Measurements from ENCODE around the gene C5orf15.

C5orf15 gene

GRCh38 chr5:133914434-133914833 lies 54.0 kb downstream of the C5orf15 start:
- DNase-seq (ENCODE audit: low read depth) = no peak
- no peak overlapping the region for H3K4me3 ChIP-seq (ENCODE audit: low read depth, low read length)
- in situ Hi-C loops (cut with HindIII; ENCODE audit: low sequenced_read_pairs) = loop anchor here (5.0 kb wide), 1 partner anchor 77 kb away; no protein-coding TSS in a partner anchor
- no peak for TF ChIP-seq CTCF (IDR thresholded peaks at IDR 0.05; ENCODE audit: low read depth, low read length, missing control alignments)

- in situ Hi-C loops (cut with HindIII; ENCODE audit: low sequenced_read_pairs) = loop anchor here (5.0 kb wide), 1 partner anchor 76 kb away; no protein-coding TSS in a partner anchor
- no peak for DNase-seq (ENCODE audit: low read depth)
- H3K4me3 ChIP-seq (ENCODE audit: low read depth, low read length) = no peak overlapping the region
- TF ChIP-seq CTCF (IDR thresholded peaks at IDR 0.05; ENCODE audit: low read depth, low read length, missing control alignments) = no peak
These were observed 54.8 kb downstream of the C5orf15 start for GRCh38 chr5:133913413-133914155.

- in situ Hi-C loops (cut with HindIII; ENCODE audit: low sequenced_read_pairs) = loop anchor here (5.0 kb wide), 1 partner anchor 76 kb away; no protein-coding TSS in a partner anchor
- no peak overlapping the region for H3K4me3 ChIP-seq (ENCODE audit: low read depth, low read length)
- TF ChIP-seq CTCF (IDR thresholded peaks at IDR 0.05; ENCODE audit: low read depth, low read length, missing control alignments) = no peak
- DNase-seq (ENCODE audit: low read depth) = no peak
These were observed 55.5 kb downstream of the C5orf15 start for GRCh38 chr5:133912951-133913350.

- no peak overlapping the region for H3K4me3 ChIP-seq (ENCODE audit: low read depth, low read length)
- in situ Hi-C loops (cut with HindIII; ENCODE audit: low sequenced_read_pairs) = loop anchor here (5.0 kb wide), 1 partner anchor 73 kb away; no protein-coding TSS in a partner anchor
- no peak for DNase-seq (ENCODE audit: low read depth)
- no peak for TF ChIP-seq CTCF (IDR thresholded peaks at IDR 0.05; ENCODE audit: low read depth, low read length, missing control alignments)
These were observed 57.9 kb downstream of the C5orf15 start for GRCh38 chr5:133910571-133910970.

GRCh38 chr5:133909603-133910002 lies 58.8 kb downstream of the C5orf15 start:
- H3K4me3 ChIP-seq (ENCODE audit: low read depth, low read length) = no peak overlapping the region
- no peak for DNase-seq (ENCODE audit: low read depth)
- no peak for TF ChIP-seq CTCF (IDR thresholded peaks at IDR 0.05; ENCODE audit: low read depth, low read length, missing control alignments)
- in situ Hi-C loops (cut with HindIII; ENCODE audit: low sequenced_read_pairs) = loop anchor here (5.0 kb wide), 1 partner anchor 72 kb away; no protein-coding TSS in a partner anchor

GRCh38 chr5:133907075-133907474 lies 61.4 kb downstream of the C5orf15 start:
- TF ChIP-seq CTCF (IDR thresholded peaks at IDR 0.05; ENCODE audit: low read depth, low read length, missing control alignments) = no peak
- in situ Hi-C loops (cut with HindIII; ENCODE audit: low sequenced_read_pairs) = no loop called here
- H3K4me3 ChIP-seq (ENCODE audit: low read depth, low read length) = no peak overlapping the region
- no peak for DNase-seq (ENCODE audit: low read depth)

All from astrocyte of the cerebellum (primary cell).